Activated B cell treated with CpG ODN at 0.5 μM for 24 hours (primary cell): ENCODE results near the gene PLEKHO2. TPM values are rescaled to one million over a fixed set of nuclear protein-coding genes. Genes with fewer than 3 reads are reported as not detected.

Experiments
- ATAC-seq: fragments of 200-7000 bp; cut with Tn5 transposase; one replicate; pipeline ENCODE4 v1.10.0; 2021; ENCODE audit warnings: low read depth, mild to moderate bottlenecking, moderate library complexity
- CTCF ChIA-PET: fragments of 350-600 bp; sonication (Branson Sonifier 250); formaldehyde crosslinking; loops from one replicate; lab custom pipeline; 2021; ENCODE audit warnings: antibody characterized with exemption; lab: Charles Lee
- POLR2A ChIA-PET: fragments of 350-600 bp; sonication (Branson Sonifier 250); formaldehyde crosslinking; loops from one replicate; lab custom pipeline; 2021; ENCODE audit warnings: antibody characterized with exemption; lab: Charles Lee
- DNase-seq: peaks from one replicate; pipeline ENCODE4 v3.0.0; 2022
- H3K27ac Mint-ChIP-seq: one replicate; pipeline ENCODE4 v1.8.0; 2020; ENCODE audit warnings: mixed read lengths
- H3K27me3 Mint-ChIP-seq: one replicate; pipeline ENCODE4 v1.8.0; 2021; ENCODE audit warnings: mixed read lengths
- H3K36me3 Mint-ChIP-seq: one replicate; pipeline ENCODE4 v1.8.0; 2021; ENCODE audit warnings: low read depth, mixed read lengths
- H3K4me1 Mint-ChIP-seq: one replicate; pipeline ENCODE4 v1.8.0; 2021; ENCODE audit warnings: mixed read lengths
- H3K4me3 Mint-ChIP-seq: one replicate; pipeline ENCODE4 v1.8.0; 2020; ENCODE audit warnings: mild to moderate bottlenecking, mixed read lengths
- H3K9me3 Mint-ChIP-seq: one replicate; pipeline ENCODE4 v1.8.0; 2020; ENCODE audit warnings: mixed read lengths
- intact Hi-C: fragments of 100-400 bp; cut with micrococcal nuclease; formaldehyde crosslinking; loops from one replicate; pipeline ENCODE4 v1.15.1; 2024
- total RNA-seq: library from RNA; stranded (reverse); gene quantifications from 2 replicates; pipeline ENCODE4 v1.2.3, GENCODE V29; 2022
- TF ChIP-seq, protein P1 (sequence below): fragments of 200-600 bp; IDR thresholded peaks from one replicate; pipeline ENCODE4 v1.8.0; 2022; ENCODE audit warnings: antibody characterized with exemption, mild to moderate bottlenecking

Gene PLEKHO2
- total RNA-seq, 1 donor from 2014 or later: 38.1 TPM

DNA sequence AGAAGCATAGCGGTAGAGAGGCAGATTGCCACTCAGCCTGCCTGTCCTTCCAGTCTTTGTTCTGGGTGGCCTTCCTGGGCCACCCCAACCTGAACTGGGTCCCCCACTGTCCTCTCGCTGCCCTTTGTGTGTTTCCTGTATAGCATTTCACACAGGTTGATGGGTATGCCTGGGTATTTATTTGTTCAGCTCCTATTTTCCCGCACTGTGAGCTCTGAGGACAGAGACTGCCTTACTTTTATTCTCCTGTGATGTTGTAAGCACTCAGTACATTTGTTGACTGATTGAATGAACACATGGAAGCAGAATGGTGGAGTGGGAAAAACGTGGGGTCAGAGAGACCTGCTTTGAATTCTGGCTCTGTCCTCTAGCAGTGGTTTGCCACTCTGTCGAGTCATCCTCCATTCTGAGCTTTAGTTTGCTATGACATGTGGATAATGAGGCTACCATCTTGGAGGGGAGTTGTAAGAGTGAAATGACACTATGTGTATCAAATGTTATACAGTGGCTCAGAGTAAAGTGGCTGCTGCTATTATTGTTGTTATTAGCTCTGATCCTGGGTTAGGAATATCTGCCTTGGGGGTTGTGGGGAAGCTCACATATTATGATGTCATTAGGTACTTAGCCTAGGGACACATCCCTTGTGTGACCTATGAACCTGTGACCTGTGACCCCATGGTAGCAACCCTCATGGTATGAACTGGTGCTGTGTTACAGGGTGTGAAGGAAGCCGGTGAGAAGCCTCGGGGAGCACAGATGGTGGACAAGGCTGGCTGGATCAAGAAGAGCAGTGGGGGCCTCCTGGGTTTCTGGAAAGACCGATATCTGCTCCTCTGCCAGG lies 6.4 kb downstream of the PLEKHO2 start:
- no peaks in the 10 kb centered on the region for H3K9me3 Mint-ChIP-seq
- no peaks in the 10 kb centered on the region for H3K27me3 Mint-ChIP-seq
- ChIA-PET CTCF (interaction anchor here (1.3 kb wide), 1 partner anchor 57 kb away, joined by 3 read pairs; no protein-coding TSS in a partner anchor), POLR2A (interaction anchor here (0.5 to 6.9 kb wide), 3 partner anchors 46 to 152 kb away, joined by 3 to 117 read pairs (median 6); no protein-coding TSS in a partner anchor)
- H3K4me1 Mint-ChIP-seq: peaks cover 80% of the 10 kb centered on the region
- DNase-seq: no peak
- H3K27ac Mint-ChIP-seq: peak overlapping the region; percentile 66
- intact Hi-C loops: loop anchor here (10.0 kb wide), 1 partner anchor 753 kb away; the partner anchor contains the start of genes CIAO2A and SNX1
- TF ChIP-seq, protein P1, sequence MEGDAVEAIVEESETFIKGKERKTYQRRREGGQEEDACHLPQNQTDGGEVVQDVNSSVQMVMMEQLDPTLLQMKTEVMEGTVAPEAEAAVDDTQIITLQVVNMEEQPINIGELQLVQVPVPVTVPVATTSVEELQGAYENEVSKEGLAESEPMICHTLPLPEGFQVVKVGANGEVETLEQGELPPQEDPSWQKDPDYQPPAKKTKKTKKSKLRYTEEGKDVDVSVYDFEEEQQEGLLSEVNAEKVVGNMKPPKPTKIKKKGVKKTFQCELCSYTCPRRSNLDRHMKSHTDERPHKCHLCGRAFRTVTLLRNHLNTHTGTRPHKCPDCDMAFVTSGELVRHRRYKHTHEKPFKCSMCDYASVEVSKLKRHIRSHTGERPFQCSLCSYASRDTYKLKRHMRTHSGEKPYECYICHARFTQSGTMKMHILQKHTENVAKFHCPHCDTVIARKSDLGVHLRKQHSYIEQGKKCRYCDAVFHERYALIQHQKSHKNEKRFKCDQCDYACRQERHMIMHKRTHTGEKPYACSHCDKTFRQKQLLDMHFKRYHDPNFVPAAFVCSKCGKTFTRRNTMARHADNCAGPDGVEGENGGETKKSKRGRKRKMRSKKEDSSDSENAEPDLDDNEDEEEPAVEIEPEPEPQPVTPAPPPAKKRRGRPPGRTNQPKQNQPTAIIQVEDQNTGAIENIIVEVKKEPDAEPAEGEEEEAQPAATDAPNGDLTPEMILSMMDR: no peak
- peaks cover 62% of the 10 kb centered on the region for H3K36me3 Mint-ChIP-seq
- no peak for ATAC-seq
- H3K4me3 Mint-ChIP-seq: no peak overlapping the region

DNA sequence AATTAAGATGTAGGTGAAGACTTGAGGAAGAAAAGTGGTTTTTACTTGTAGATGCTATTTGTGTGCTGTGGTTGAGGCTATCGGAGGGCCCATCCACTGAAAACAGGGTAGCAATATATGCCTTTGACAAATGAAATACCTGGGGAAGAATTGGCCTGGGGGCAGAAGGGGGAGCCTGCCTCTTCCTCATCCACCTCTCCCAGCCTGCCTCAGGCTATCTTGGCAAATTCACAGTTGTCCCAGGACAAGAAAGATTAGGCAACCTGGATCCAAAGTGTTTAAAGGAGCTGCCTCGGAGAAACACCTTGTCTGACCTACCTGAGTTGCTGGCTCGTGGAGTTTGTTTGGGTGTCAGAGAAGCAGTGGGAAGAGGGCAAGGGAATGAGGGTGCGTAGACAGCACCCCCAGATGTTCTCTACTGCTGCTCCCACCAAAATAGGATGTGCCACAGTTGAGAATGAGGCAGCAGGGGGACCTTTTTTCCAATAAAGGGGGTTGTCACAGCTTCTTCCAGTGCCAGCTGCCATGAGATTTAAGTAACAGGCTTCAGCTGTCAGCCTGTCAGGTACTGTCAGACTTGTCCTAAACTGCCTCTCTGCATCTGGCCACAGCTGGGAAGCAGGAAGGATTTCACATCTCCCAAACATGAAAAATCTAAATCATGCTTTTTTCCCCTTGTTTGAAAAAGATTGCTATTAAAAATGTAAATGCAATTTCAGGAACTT lies 9.2 kb downstream of the PLEKHO2 start:
- intact Hi-C loops: no loop called here
- Mint-ChIP-seq H3K27ac (peak overlapping the region; percentile 44), H3K9me3 (no peaks in the 10 kb centered on the region), H3K4me1 (peaks cover 67% of the 10 kb centered on the region), H3K36me3 (peaks cover 77% of the 10 kb centered on the region), H3K4me3 (no peak overlapping the region), H3K27me3 (no peaks in the 10 kb centered on the region)
- TF ChIP-seq, protein P1: no peak
- CTCF ChIA-PET: interaction anchor here (1.1 kb wide), 1 partner anchor 118 kb away, joined by 3 read pairs; no protein-coding TSS in a partner anchor
- ATAC-seq (no peak), DNase-seq (no peak)
- POLR2A ChIA-PET: interaction anchor here (1.0 to 1.3 kb wide), 3 partner anchors 11 to 44 kb away, joined by 4 to 5 read pairs (median 4); no protein-coding TSS in a partner anchor

DNA sequence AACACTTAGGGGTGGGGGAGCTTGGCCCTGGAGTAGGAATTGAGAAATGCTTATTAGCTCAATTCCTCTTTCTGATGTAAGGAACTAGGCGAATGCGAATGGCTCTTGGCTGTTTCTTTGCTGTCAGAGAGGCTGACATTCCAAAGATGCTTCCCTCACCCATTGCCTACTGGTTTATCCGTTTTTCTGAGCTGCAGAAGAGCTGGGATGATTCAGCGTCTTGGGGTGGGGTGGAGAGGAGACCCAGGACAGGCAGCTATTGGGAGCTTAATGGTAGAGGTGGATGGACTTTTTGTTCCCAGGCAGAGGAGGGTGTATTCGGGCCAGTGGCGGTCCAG lies 9.8 kb downstream of the PLEKHO2 start:
- peaks cover 67% of the 10 kb centered on the region for H3K4me1 Mint-ChIP-seq
- CTCF ChIA-PET: interaction anchor here (0.6 to 1.1 kb wide), 2 partner anchors 48 to 119 kb away, joined by 3 read pairs; no protein-coding TSS in a partner anchor
- H3K4me3 Mint-ChIP-seq: no peak overlapping the region
- H3K27ac Mint-ChIP-seq: peak overlapping the region; percentile 44
- no peaks in the 10 kb centered on the region for H3K9me3 Mint-ChIP-seq
- intact Hi-C loops: no loop called here
- POLR2A ChIA-PET: interaction anchor here (1.0 to 1.3 kb wide), 3 partner anchors 11 to 43 kb away, joined by 4 to 5 read pairs (median 4); no protein-coding TSS in a partner anchor
- TF ChIP-seq, protein P1: no peak
- peaks cover 82% of the 10 kb centered on the region for H3K36me3 Mint-ChIP-seq
- DNase-seq (no peak), ATAC-seq (no peak)
- no peaks in the 10 kb centered on the region for H3K27me3 Mint-ChIP-seq

- TF ChIP-seq, protein P1: no peak
- H3K9me3 Mint-ChIP-seq: no peaks in the 10 kb centered on the region
- ATAC-seq (no peak), DNase-seq (no peak)
- H3K4me3 Mint-ChIP-seq: no peak overlapping the region
- H3K4me1 Mint-ChIP-seq: peaks cover 71% of the 10 kb centered on the region
- H3K27me3 Mint-ChIP-seq: no peaks in the 10 kb centered on the region
- ChIA-PET POLR2A (no interaction called here), CTCF (no interaction called here)
- peaks cover 90% of the 10 kb centered on the region for H3K36me3 Mint-ChIP-seq
- H3K27ac Mint-ChIP-seq: no peak overlapping the region
- intact Hi-C loops: no loop called here
Observed at GRCh38 chr15:64854041-64854440, 12.3 kb downstream of the PLEKHO2 start.

GRCh38 chr15:64854526-64854925 lies 12.8 kb downstream of the PLEKHO2 start:
- intact Hi-C loops: no loop called here
- Mint-ChIP-seq H3K4me3 (no peak overlapping the region), H3K9me3 (no peaks in the 10 kb centered on the region), H3K4me1 (peaks cover 71% of the 10 kb centered on the region), H3K36me3 (peaks cover 92% of the 10 kb centered on the region), H3K27ac (no peak overlapping the region), H3K27me3 (no peaks in the 10 kb centered on the region)
- DNase-seq (no peak), ATAC-seq (no peak)
- ChIA-PET POLR2A (no interaction called here), CTCF (no interaction called here)
- TF ChIP-seq, protein P1: no peak
